K562 (cell line): Measurements from ENCODE around the gene UNC45A. TPM values are rescaled to one million over a fixed set of nuclear protein-coding genes. Genes with fewer than 3 reads are reported as not detected.
A peak's percentile ranks its signal among the peaks of the same experiment; 100 is the strongest.

Experiments
- DPF2 ChIP-seq: fragments of 450-650 bp; IDR thresholded peaks from 2 replicates; pipeline ENCODE4 v1.6.1; 2016
- ESRRA ChIP-seq: fragments of 450-650 bp; IDR thresholded peaks from 2 replicates; pipeline ENCODE4 v1.6.1; 2014; ENCODE audit warnings: low read depth, mild to moderate bottlenecking, moderate library complexity, borderline replicate concordance
- MBD2 ChIP-seq: sonication (generic); IDR thresholded peaks from 2 replicates; pipeline ENCODE4 v1.6.1; 2016; ENCODE audit warnings: low read depth, borderline replicate concordance
- MCM2 ChIP-seq: fragments of 450-650 bp; IDR thresholded peaks from 2 replicates; pipeline ENCODE4 v1.6.1; 2017; ENCODE audit warnings: low read depth, mild to moderate bottlenecking
- NBN ChIP-seq: fragments of 450-650 bp; IDR thresholded peaks from 2 replicates; pipeline ENCODE4 v1.6.1; 2016; ENCODE audit warnings: low read depth, mild to moderate bottlenecking
- REST ChIP-seq, 2 experiments: fragments of 450-650 bp; formaldehyde crosslinking in 1 of 2; IDR thresholded peaks; 2 replicates each; pipeline versions ENCODE4 v1.4.0 to v1.6.1; 2014 to 2020; ENCODE audit warnings: mild to moderate bottlenecking in 2 of 2, borderline replicate concordance in 1 of 2, low read depth in 1 of 2
- RUNX1 ChIP-seq: sonication (generic); IDR thresholded peaks from 2 replicates; pipeline ENCODE4 v1.6.1; 2016; ENCODE audit warnings: antibody characterized with exemption, low read depth
- THRA ChIP-seq: fragments of 450-650 bp; IDR thresholded peaks from 2 replicates; pipeline ENCODE4 v1.6.1; 2017; ENCODE audit warnings: mild to moderate bottlenecking, moderate library complexity
- TRIM25 ChIP-seq: fragments of 450-650 bp; IDR thresholded peaks from 2 replicates; pipeline ENCODE4 v1.7.0; 2016; ENCODE audit warnings: borderline replicate concordance
- TRIM28 ChIP-seq: fragments of 450-650 bp; IDR thresholded peaks from 2 replicates; pipeline ENCODE4 v1.6.1; 2017
- ZNF311 ChIP-seq: fragments of 250-450 bp; sonication (Bioruptor Pico); IDR thresholded peaks from 2 replicates; pipeline ENCODE4 v1.4.0; 2020; ENCODE audit warnings: mild to moderate bottlenecking, moderate library complexity
- ZNF398 ChIP-seq: fragments of 250-450 bp; sonication (Bioruptor Pico); IDR thresholded peaks from 2 replicates; pipeline ENCODE4 v1.8.0; 2021; ENCODE audit warnings: moderate library complexity, mild to moderate bottlenecking, inconsistent platforms
- polyA plus RNA-seq, 8 experiments: library from polyadenylated mRNA; depleted of rRNA in 4 of 8; stranded (reverse) in 5 of 8; unstranded in 3 of 8; fragments of >200 nt; fragmentation: Nextera tagmentation in 2 of 8; fragmentation: Illumina TruSeq in 1 of 8; extraction: Ambion mirVana in 2 of 8; extraction: Trizol in 1 of 8; gene quantifications; 2 replicates each; pipeline versions ENCODE4 v1.2.1 to v1.2.3, GENCODE V29; 2011 to 2014; ENCODE audit warnings: inconsistent platforms in 1 of 8, missing spikeins in 1 of 8
- total RNA-seq, 7 experiments: library from RNA; depleted of rRNA in 6 of 7; stranded (reverse); fragments of >200 nt in 6 of 7; fragmentation: Illumina TruSeq in 2 of 7; extraction: Trizol in 2 of 7; gene quantifications; 2 replicates each; pipeline versions ENCODE4 v1.2.1 to v1.2.3, GENCODE V29; 2011 to 2021; ENCODE audit warnings: low replicate concordance in 1 of 7

UNC45A gene
- total and polyA plus RNA-seq, 9 of the 15 experiments (the other 6 are each of a cell fraction or from before 2014, with no cell fraction given), result 22.4 to 79.3 (median 43.7) TPM

- TF ChIP-seq THRA, result no peak
- TF ChIP-seq NBN, result peak; percentile 86
- TF ChIP-seq MBD2, result peak; percentile 91
- no peak for TF ChIP-seq REST (IDR thresholded peaks at IDR 0.05; ENCODE audit: borderline replicate concordance)
- TF ChIP-seq REST (CRISPR knock-in tag; IDR thresholded peaks at IDR 0.05; ENCODE audit: low read depth), result no peak
- TF ChIP-seq MCM2, result no peak
- no peak for TF ChIP-seq ZNF398
- TF ChIP-seq DPF2, result peak; percentile 100
- TF ChIP-seq TRIM28, result no peak
- peak; percentile 91 for TF ChIP-seq RUNX1
- TF ChIP-seq ESRRA, result peak; percentile 44; the same call in 1 of the 2 replicates
- peak; percentile 91 for TF ChIP-seq ZNF311 (CRISPR knock-in tag)
- no peak for TF ChIP-seq TRIM25
Observed at GRCh38 chr15:90901175-90902039, 33.7 kb upstream of the UNC45A start (continued).
